HEK293T (cell line): ENCODE measurements around the gene ETHE1.
"Not testable (repeated sequence)": the region's sequence is repeated elsewhere in the genome, so short reads cannot be mapped to it uniquely, and the experiment has no call there.

Source experiments
- CTCF ChIA-PET: fragments of 350-600 bp; formaldehyde crosslinking; extraction: SDS; loops from one replicate; lab custom pipeline; 2021; ENCODE audit warnings: antibody characterized with exemption, inconsistent platforms; lab: Yijun Ruan, JAX
- POLR2A ChIA-PET: fragments of 350-600 bp; formaldehyde crosslinking; extraction: SDS; loops from one replicate; lab custom pipeline; 2020; ENCODE audit warnings: antibody characterized with exemption, inconsistent platforms; lab: Yijun Ruan, JAX
- DNase-seq: peaks from one replicate; pipeline ENCODE4 v3.0.0; 2012; ENCODE audit warnings: mixed read lengths; ENCODE audit errors: extremely low spot score
- ARNT ChIP-seq: fragments of 450-650 bp; IDR thresholded peaks from 2 replicates; pipeline ENCODE4 v1.6.1; 2017; ENCODE audit warnings: mild to moderate bottlenecking
- BHLHE40 ChIP-seq: fragments of 450-650 bp; IDR thresholded peaks from 2 replicates; pipeline ENCODE4 v1.6.1; 2016; ENCODE audit warnings: mild to moderate bottlenecking, moderate library complexity, borderline replicate concordance
- CTBP1 ChIP-seq: fragments of 450-650 bp; IDR thresholded peaks from 2 replicates; pipeline ENCODE4 v1.6.1; 2016; ENCODE audit warnings: borderline replicate concordance
- ELF4 ChIP-seq: fragments of 450-650 bp; IDR thresholded peaks from 2 replicates; pipeline ENCODE4 v1.6.1; 2017; ENCODE audit warnings: antibody characterized with exemption
- FOXA1 ChIP-seq: fragments of 450-650 bp; IDR thresholded peaks from 2 replicates; pipeline ENCODE4 v1.6.1; 2016; ENCODE audit warnings: mild to moderate bottlenecking
- FOXK2 ChIP-seq: fragments of 450-650 bp; IDR thresholded peaks from 2 replicates; pipeline ENCODE4 v1.6.1; 2016; ENCODE audit warnings: mild to moderate bottlenecking
- FOXM1 ChIP-seq: fragments of 450-650 bp; IDR thresholded peaks from 2 replicates; pipeline ENCODE4 v1.6.1; 2017; ENCODE audit warnings: mild to moderate bottlenecking, borderline replicate concordance
- HDGF ChIP-seq: fragments of 450-650 bp; IDR thresholded peaks from 2 replicates; pipeline ENCODE4 v1.6.1; 2017; ENCODE audit warnings: antibody characterized with exemption, borderline replicate concordance
- L3MBTL2 ChIP-seq: fragments of 450-650 bp; conservative IDR thresholded peaks from 2 replicates; pipeline ENCODE4 v1.6.1; 2016; ENCODE audit warnings: mild to moderate bottlenecking
- LEF1 ChIP-seq: fragments of 450-650 bp; IDR thresholded peaks from 2 replicates; pipeline ENCODE4 v1.6.1; 2017; ENCODE audit warnings: mild to moderate bottlenecking, borderline replicate concordance
- NFRKB ChIP-seq: fragments of 450-650 bp; IDR thresholded peaks from 2 replicates; pipeline ENCODE4 v1.6.1; 2016; ENCODE audit warnings: mild to moderate bottlenecking, moderate library complexity
- SP1 ChIP-seq: fragments of 450-650 bp; IDR thresholded peaks from 2 replicates; pipeline ENCODE4 v1.6.1; 2017
- SUZ12 ChIP-seq: fragments of 450-650 bp; IDR thresholded peaks from 2 replicates; pipeline ENCODE4 v1.6.1; 2016; ENCODE audit warnings: mild to moderate bottlenecking
- TARDBP ChIP-seq: fragments of 450-650 bp; IDR thresholded peaks from 2 replicates; pipeline ENCODE4 v1.6.1; 2016
- ZNF384 ChIP-seq: fragments of 450-650 bp; IDR thresholded peaks from 2 replicates; pipeline ENCODE4 v1.6.1; 2016
- TF ChIP-seq, protein P1 (sequence below): fragments of 450-650 bp; IDR thresholded peaks from 2 replicates; pipeline ENCODE4 v1.6.1; 2016

The ETHE1 gene

DNA sequence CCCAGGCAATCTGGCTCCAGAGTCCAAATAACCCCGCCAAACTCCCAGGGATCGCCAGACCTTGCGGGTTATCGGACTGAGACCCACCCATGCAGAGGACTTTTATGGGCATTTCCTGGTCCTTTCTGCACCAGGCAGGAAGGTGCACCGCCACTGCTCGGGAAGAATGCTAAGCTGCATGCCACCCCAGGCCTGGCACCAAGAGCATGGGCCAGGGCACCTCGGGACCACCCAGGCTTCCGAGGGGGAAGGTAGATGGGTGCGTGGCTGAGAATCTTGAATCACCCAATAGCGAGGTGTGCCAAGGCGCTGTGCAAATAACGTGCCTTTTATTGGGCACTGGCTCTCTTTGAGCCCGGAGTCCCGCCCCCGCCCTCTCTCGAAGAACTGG is 5.6 kb upstream of the ETHE1 start:
- DNase-seq: no peak
- ChIA-PET CTCF (interaction anchor here (0.6 to 1.9 kb wide), 5 partner anchors 23 to 210 kb away, joined by 3 to 7 read pairs (median 4); no protein-coding TSS in a partner anchor), POLR2A (interaction anchor here (1.1 kb wide), 1 partner anchor 42 kb away, joined by 3 read pairs; no protein-coding TSS in a partner anchor)
- TF ChIP-seq CTBP1 (no peak), LEF1 (no peak), BHLHE40 (no peak), FOXM1 (no peak), ELF4 (no peak), FOXA1 (no peak), HDGF (no peak), SP1 (no peak), TARDBP (no peak), SUZ12 (no peak), NFRKB (no peak), L3MBTL2 (no peak), FOXK2 (no peak), ZNF384 (no peak), ARNT (no peak)
- TF ChIP-seq, protein P1, sequence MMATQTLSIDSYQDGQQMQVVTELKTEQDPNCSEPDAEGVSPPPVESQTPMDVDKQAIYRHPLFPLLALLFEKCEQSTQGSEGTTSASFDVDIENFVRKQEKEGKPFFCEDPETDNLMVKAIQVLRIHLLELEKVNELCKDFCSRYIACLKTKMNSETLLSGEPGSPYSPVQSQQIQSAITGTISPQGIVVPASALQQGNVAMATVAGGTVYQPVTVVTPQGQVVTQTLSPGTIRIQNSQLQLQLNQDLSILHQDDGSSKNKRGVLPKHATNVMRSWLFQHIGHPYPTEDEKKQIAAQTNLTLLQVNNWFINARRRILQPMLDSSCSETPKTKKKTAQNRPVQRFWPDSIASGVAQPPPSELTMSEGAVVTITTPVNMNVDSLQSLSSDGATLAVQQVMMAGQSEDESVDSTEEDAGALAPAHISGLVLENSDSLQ: no peak

DNA sequence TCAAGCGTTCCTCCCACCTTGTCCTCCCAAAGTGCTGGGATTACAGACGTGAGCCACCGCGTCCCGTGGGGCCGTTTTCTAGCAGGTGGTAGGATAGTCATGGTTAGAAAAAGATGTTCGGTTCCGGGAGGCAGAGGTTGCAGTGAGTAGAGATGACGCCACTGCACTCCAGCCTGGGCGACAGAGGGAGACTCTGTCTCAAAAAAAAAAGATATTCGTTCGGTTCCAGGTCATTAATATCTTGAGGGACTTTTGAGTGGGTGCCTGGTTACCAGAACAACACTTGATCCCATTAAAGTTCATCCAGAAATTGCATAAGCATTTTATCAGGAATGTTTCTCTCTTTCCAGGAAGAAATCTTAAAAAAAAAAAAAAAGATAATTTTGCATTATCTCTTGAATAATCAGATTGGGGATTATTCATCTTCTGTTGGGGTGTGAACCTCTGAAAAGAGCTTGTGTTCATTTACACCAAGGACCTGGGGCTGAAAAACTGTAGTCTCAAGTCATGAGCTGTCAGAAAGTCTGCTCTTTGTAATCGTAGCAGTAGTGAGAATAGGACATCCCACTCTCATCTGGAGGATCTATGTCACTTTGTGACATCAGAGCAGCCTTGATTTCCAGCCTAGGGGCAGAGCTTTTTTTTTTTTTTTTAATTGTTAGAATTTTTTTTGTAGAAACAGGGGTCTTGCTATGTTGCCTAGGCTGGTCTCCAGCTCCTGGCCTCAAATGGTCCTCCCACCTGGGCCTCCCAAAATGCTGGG is 1.0 kb upstream of the ETHE1 start:
- TF ChIP-seq ZNF384 (peak; percentile 77), TARDBP (no peak), NFRKB (no peak)
- TF ChIP-seq, protein P1: peak; percentile 35; the same call in 1 of the 2 replicates
- POLR2A ChIA-PET: interaction anchor here (0.7 to 1.4 kb wide), 2 partner anchors 9 to 27 kb away, joined by 3 to 5 read pairs; no protein-coding TSS in a partner anchor
- DNase-seq: no peak
- CTCF ChIA-PET: interaction anchor here (0.7 to 1.8 kb wide), 4 partner anchors 81 to 184 kb away, joined by 3 to 7 read pairs (median 4); no protein-coding TSS in a partner anchor

DNA sequence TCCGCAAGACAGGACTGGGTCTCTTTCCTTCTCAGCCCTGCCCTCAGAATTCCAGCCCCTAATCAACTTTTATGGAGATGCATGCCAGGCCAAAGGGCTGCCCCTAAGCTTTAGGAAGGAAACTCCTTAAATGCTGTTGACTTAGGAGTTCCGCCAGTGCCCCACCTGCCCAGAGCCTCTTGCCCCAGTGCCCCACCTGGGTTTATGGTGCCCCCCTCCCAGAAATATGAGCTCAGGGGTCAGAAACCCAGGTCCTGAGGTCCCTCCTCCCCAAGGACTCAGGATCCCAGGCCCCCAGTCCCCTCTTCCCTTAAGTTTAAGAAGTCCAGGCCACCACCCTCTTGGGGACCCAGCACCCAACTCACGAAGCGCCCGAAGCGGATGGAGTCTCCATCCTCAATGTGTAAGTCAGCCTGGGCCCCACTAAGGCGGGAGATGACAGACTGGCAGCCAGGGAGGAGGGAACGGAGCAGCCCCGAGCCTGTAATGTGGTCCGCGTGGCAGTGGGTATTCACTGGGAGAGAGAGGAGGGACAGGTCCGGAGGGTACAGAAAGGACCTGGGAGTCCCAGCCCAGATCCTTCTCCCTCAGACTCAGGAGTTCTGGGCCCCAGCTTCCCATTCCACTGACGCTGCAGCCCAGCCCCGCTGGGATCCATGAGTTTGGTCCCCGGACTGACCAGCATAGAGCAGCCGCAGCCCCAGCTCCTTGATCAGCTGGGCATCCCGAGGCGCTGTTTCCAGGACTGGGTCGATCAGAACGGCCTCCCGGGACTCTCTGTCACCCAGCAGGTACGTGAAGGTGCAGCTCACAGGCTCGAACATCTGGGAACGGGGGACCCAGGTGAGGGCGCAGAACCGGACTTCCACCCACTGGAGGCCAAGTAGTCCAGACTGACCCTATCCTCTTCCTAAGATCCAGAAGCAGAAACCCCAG is 897 bp downstream of the ETHE1 start:
- no peak for DNase-seq
- TF ChIP-seq FOXM1: no peak
- no peak for TF ChIP-seq HDGF
- TF ChIP-seq, protein P1: no peak
- TF ChIP-seq NFRKB: no peak
- no peak for TF ChIP-seq SUZ12
- TF ChIP-seq TARDBP: no peak
- no peak for TF ChIP-seq FOXA1
- no peak for TF ChIP-seq BHLHE40
- TF ChIP-seq ZNF384: no peak
- no peak for TF ChIP-seq L3MBTL2
- no peak for TF ChIP-seq FOXK2
- no peak for TF ChIP-seq ARNT
- no peak for TF ChIP-seq SP1
- TF ChIP-seq ELF4: no peak
- no peak for TF ChIP-seq LEF1
- no peak for TF ChIP-seq CTBP1
- ChIA-PET CTCF (interaction anchor here (1.2 to 1.6 kb wide), 2 partner anchors 79 to 93 kb away, joined by 3 to 6 read pairs; no protein-coding TSS in a partner anchor), POLR2A (no interaction called here)

DNA sequence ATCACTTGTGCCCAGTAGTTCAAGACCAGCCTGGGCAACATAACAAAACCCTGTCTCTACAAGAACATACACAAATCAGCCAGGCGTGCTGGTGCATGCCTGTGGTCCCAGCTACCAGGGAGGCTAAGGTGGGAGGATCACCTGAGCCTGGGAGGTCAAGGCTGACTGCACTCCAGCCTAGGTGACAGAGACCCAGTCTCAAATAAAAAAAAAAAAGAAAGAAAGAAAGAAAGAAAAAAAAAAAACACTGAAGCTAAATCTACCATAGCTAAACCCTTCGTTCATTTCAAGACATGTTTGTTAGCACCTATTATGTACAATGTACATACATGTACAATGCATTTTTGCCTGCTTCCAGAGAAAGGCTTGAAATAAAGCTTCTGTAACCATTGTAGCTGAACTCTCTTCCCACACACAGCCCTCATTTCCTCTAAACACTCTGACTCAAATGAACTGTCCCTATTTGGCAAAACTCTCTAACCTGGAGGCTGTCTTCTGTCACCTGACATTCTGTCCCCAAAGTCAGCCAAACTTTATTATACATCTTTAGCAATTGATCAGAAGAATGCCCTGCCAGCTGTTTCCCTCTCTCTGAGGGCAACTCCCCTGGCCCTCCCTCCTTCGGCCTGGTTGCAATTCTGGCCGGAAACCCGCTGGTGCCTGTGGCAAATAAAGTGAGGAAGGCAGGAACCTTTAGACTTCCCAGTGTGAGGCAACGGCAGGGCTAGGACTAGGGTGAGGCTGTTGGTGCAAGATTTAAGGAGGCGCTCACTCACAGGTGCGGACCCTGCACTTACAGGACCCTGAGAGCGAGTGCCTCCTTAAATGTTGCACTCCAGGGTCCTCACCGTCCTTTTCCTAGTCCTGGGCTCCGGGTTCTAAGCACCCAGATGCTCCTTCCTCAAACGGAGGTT is 1.8 kb downstream of the ETHE1 start:
- TF ChIP-seq NFRKB (no peak), ARNT (no peak), L3MBTL2 (no peak), TARDBP (no peak), ELF4 (no peak), FOXM1 (no peak), SUZ12 (no peak), HDGF (no peak), BHLHE40 (no peak), SP1 (no peak), FOXK2 (no peak), ZNF384 (no peak), LEF1 (no peak), FOXA1 (no peak), CTBP1 (no peak)
- TF ChIP-seq, protein P1: no peak
- ChIA-PET POLR2A (no interaction called here), CTCF (interaction anchor here (1.0 to 1.6 kb wide), 3 partner anchors 69 to 93 kb away, joined by 3 to 6 read pairs (median 4); no protein-coding TSS in a partner anchor)
- no peak for DNase-seq

DNA sequence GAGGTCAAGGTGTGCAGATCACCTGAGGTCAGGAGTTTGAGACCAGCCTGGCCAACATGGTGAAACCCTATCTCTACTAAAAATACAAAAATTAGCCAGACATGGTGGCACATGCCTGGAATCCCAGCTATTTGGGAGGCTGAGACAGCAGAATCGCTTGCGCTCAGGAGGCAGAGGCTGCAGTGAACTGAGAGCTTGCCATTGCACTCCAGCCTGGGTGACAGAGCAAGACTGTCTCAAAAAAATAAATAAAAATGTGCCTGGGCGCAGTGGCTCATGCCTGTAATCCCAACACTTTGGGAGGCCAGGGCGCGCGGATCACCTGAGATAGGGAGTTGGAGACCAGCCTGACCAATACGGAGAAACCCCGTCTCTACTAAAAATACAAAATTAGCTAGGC is 3.3 kb downstream of the ETHE1 start:
- CTCF ChIA-PET, DNase-seq, POLR2A ChIA-PET: not testable (repeated sequence)
